HG03460 (cell line): ENCODE results near the gene SHMT2.

ENCODE experiments used
- ATAC-seq: cut with Tn5 transposase; IDR thresholded peaks from one replicate; pipeline ENCODE4 v1.9.1; 2021; ENCODE audit not compliant: unreplicated experiment

Gene SHMT2

DNA sequence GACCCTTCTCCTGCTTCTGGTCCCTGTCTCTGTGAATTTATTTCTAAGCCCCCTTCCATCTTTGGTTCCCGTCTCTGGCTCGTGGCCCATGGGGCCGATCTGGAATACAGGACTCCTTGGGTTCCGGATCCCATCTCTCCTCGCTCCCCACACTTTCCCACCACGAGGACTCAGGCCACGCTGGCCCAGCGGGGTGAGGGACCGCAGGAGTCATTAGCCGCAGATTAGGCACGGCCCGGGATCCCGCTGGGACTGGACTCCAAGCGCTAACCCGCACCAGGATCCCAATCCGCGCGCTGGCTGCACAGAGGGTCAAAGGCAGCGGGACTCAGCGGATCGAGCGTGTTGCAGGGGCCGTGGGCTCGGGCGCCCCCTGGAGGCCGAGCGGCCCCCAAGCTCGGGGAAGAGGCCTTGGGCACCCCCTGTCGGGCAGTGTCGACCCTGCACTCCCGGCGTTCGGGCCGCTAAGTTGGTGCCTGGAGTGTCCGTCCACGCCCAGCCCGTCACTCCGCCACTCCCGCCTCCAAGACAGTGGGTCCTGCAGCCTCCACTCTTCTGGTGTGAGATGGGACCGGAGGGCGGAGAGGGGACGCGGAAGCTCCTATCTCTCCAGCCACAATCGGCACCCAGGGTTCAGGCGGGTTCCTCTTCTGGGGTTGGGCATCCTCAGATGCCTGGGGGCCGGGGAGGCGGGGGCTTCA, 9.5 kb downstream of the SHMT2 start:
- peak; percentile 43 for ATAC-seq

DNA sequence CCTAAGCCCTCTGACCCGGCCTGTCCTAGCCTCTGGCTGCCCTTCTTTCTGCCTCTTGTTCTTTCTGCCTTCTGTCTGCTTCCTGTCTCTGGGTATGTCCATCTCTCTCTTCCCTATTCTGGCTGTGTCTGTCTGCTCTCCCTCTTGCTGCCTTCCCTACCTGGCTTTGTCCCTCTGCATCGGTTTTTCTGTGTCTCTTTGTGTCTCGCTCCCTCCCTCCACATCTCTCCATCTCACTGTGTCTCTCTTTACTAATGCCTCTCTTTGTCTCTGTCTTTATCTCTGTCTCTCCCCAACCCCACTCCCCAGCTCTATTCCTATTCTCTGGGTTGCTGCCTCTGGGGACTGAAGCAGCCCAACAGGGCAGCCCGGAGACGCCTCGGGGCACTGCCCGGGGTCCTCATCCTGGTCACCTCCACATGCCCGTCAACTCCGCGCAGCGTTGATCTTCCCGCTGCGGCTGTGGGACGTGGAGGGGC, 10.1 kb downstream of the SHMT2 start:
- no peak for ATAC-seq

DNA sequence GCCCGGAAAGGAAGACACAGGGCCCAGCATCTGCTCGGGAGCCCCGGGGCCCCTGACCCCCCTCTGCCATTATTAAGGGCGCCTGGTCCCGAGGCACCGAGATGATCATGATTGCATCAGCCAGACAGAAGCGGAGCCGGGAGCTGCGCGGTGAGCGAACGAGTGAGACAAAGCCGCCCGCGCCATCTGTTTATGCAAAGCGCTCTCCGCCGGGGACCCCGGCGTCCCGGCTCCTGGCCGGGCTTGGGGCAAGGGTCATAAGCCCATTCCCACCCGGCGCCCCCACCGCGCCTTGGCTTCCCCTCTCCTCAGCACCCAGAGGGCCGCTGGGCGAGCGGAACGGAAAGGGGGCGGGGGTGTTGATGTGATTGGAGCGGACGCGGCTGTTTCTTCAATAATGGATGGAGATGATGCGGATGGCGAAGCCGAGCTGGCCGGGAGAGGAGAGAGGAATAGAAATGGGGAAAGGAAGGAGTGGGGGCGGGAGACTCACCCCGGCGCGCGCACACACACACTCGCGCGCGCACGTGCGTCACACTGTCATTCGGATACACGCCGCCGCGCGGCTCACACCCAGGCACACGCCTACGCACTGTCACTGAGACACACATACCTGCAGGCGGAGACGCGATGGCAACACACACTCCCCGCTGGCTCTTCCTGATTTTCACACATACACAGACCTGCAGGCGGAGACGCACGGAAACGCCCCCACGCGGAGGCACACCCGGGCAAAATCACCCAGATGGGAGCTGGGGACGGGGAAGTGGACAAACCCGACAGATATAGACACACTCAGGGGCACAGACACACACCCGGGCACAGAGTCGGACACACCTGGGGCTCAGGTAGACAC, 10.8 kb downstream of the SHMT2 start:
- ATAC-seq: no peak

DNA sequence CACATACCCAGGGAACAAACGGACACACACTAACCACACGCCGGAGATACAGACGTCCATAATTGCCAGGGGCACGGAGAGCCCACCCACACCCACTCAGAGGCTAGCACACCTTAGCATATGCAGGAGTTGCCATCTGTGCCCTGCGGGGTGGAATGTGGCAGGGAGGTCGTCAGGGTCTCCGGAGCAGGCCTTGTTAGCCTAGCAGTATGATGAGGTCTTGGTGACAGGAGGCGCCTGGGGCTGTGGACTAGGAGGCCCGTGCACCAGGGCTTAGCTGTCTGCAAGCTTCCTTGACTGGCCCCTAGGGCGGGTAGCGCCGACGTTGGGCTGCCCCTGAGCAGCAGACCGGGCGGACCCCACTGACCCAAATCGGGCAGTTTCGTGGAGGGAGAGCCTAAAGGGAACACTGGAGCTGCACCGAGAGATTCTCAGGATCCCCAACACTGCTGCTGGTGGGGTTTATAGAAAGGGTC, 11.5 kb downstream of the SHMT2 start:
- no peak for ATAC-seq

GRCh38 chr12:57241402-57242310, 12.1 kb downstream of the SHMT2 start:
- ATAC-seq: no peak

DNA sequence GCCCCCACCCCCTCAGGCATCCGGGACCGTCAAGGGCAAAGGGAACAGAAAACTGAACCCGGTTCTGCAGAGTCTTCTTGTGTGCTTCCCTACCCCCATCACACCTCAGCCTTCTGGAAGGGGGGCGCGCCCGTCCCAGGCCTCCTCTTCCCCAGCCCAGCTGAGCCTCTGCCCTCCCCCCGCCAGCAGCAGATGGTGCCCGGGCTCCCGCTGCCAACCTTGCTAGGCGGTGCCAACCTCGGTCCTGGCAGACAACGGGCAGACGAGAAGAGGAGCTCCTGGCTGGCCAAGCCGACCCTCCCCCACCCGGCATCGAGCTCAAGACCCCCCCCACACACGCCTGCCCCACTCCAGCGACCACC, 12.8 kb downstream of the SHMT2 start:
- ATAC-seq: no peak

- ATAC-seq: peak; percentile 40
Measured at GRCh38 chr12:57242691-57243454, 13.4 kb downstream of the SHMT2 start.

DNA sequence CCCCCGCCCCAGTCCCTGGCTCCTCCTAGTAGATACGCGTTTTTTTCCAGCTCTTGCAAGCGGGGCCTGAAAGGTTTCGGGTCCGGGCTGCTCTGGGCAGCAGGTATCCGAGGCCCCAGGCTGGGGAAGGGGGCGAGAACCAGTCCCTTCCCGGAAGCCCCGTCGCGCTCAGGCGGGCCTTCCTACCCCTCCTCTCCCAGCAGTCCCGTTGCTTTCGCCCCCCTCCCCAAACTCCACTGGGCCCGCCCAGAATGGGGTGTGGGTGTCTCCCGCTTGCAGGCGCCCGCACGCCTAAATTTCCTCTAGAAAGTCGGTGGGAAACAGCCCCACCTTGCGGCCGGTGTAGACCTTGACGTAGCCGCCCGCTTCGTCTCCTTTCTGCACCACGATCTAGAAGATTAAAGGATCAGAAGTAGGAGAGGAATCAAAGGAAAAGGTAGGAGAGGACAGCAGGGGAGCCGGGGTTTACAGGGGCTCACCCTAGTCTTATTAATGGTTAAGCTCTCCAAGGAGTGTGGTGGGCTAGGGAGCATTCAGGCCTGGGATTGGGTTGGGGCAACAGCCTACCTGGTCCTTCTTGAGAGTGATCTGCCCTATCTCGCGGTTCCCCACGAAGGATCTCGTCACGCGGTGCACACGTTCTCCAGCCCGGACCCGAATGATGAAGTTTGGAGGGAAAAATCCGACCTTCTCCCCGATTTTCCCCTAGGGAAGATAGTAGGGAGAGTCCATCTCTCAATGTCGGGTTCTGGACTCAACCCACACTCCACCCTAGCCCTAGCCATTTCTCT, 14.2 kb downstream of the SHMT2 start:
- no peak for ATAC-seq

GRCh38 chr12:57244312-57244696, 14.8 kb downstream of the SHMT2 start:
- ATAC-seq: no peak

DNA sequence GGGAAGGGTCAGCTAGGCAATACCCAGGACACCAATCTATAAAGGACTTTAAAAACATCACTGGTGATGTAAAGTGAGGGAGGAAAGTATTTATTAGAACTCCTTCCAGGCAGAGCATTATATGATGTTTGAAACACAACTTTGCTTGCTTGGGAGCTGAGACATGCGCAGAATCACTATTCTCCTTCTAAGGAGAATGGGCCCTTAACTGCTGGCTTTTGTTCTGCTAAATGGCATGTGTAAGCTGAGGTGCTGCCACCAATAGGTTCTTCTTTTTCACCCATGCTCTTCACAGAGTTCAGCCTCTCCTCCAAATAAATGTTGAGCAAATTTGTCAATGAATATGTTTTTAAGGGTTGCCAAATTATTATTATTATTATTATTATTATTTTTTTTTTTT, 17.5 kb downstream of the SHMT2 start:
- no peak for ATAC-seq

DNA sequence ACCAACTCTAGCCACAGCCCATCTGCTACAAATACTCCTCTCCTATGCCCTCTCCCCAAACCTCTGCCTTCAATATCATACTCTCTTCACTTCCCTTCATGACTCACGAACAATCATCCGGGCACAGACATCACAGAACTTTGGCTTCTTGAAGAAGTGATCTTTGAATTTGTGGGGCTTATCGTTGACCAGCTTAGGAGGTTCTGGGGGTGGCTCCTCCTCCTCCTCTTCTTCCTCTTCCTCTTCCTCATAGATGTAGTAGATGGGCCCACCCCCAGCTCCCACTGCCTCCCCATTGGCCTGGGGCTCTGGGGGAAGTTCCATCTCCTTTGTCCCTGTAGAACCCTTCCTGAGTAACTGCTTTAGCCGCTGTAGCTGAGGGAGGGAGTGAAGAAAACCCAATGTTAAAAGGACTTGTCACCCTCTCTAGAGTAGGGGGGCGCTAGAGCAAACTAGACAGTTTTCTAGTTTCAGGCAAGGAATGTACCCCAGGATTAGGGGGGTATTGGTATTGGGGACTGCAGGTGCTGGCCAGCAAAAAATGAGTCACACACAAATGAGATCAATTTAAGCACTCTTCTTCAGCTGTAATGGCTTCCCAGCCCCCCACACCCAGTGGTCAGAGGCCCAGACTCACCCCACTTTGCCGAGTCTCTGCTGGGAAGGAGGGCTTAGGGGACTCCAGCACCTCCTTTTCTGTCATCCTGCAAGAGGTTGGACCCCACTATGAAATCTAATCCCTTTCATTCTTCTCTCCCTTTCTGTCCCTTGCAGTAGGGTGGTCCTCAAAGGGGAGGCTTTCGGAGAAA, 19.6 kb downstream of the SHMT2 start:
- no peak for ATAC-seq

DNA sequence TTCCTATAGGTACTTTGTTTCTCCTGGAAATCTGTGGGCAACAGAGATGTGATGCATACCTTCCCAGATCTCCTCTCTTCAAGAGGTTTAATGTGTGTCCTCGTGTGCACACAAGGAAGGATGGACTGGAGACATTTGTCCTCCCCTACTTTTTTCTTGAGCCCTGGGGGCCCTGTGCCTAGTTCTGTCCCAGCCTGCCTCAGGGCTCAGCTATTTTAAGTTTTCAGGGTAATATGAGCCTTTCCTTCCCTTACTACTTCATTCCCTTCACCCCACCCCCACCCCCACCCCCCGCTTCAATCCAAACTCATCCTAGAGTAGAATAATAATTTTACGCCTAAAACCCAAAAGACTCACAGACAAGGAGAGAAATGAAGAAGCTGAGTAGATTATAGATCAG, 21.0 kb downstream of the SHMT2 start:
- no peak for ATAC-seq

DNA sequence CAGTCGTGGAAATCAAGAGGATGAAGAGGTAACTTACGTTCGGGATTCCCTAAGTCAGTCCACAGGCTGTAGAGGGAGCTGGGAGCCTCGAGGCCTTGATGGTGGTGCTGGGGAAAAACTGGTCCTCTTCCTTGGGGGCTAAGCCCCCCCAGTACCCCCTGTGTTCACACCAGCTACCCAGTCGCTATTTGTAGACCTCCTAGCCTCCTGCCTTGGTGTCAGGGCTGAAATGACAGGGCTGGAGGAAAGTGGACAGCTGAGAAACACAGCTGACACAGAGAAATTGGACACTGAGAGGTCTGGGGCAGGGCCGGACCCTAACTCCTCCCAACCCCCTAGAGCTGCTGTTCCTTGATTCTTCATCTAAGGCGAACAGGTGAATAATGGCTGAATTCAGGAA, 21.4 kb downstream of the SHMT2 start, which contains the start of gene STAC3:
Gene STAC3, minus strand, starts transcription at position 232 of the 400 bp plus-strand sequence. CDS start 1,551 bp downstream, outside the sequence.
- ATAC-seq: no peak

GRCh38 chr12:57254506-57255280, 25.2 kb downstream of the SHMT2 start:
- ATAC-seq: no peak

DNA sequence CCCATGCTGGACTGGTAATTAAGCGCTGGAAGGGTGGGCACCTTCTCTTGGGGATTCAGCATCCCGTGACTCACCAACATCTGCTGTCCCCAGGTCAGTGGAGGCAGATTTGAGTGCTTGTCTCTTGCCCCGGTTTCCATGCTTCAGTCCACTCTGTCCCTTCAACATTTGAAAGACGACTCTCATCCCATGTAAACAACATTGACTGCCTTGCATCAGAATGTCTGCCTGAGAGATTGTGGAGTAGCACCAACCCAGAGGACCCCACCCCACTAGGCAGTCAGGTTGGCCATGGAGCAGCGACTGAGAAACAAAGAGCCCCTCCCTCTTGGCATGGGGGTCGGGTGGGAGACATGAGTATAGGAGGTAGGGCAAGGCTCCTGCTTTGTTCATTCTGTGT, 26.4 kb downstream of the SHMT2 start:
- no peak for ATAC-seq

- ATAC-seq: no peak
Measured at GRCh38 chr12:57258977-57259970, 29.8 kb downstream of the SHMT2 start.

- ATAC-seq: no peak
Measured at GRCh38 chr12:57260366-57260765, 30.9 kb downstream of the SHMT2 start.
